Right ventricle myocardium inferior (tissue), 1 donor: ENCODE data around the gene ELOVL3. TPM values are rescaled to one million over a fixed set of nuclear protein-coding genes. Genes with fewer than 3 reads are reported as not detected.

ENCODE experiments used
- ATAC-seq: fragments of 200-7000 bp; cut with Tn5 transposase; one replicate; pipeline ENCODE4 v1.9.1; 2020; ENCODE audit warnings: mild to moderate bottlenecking, moderate library complexity
- DNase-seq: peaks from one replicate; pipeline ENCODE4 v3.0.0; 2021; ENCODE audit errors: missing footprints
- intact Hi-C: fragments of 100-400 bp; cut with DNase I; formaldehyde crosslinking; loops from one replicate; pipeline ENCODE4 v1.11.0; 2022
- total RNA-seq: library from RNA; stranded (reverse); fragmentation: NEBNext Ultra II Directional; extraction: Animal tissue kit (Norgen Biotek cat#: 25700); gene quantifications from one replicate; pipeline ENCODE4 v1.2.1, GENCODE V29; 2021
- donor health status: DM: no; HTN: yes; CAD: no; lungs with severe emphysema.

ELOVL3 gene
- total RNA-seq, 1 donor from 2014 or later = not detected

DNA sequence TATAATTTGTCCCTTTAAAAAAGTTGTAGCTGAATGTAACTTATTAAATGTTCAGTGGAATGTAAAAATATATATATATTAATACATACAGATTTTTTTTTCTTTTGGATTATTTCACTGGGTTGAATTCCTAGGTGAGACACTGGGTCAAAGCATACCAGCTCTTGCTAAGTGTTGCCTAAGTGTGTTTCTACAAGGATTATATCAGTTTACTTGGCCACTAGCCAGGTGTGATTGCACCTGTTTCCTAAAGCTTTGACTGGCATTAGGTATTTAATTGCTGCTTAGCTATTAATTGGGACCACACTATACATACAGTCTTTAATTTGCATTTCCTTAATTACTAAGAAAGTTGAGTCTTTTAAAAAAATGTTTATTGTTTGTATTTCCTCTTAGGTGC, 5.5 kb upstream of the ELOVL3 start:
- no peak for DNase-seq
- intact Hi-C loops = loop anchor here (10.0 kb wide), 1 partner anchor 374 kb away; no protein-coding TSS in a partner anchor
- no peak for ATAC-seq

GRCh38 chr10:102222797-102223196, 3.3 kb upstream of the ELOVL3 start:
- ATAC-seq (no peak), DNase-seq (no peak)
- intact Hi-C loops = loop anchor here (10.0 kb wide), 1 partner anchor 372 kb away; no protein-coding TSS in a partner anchor

- intact Hi-C loops = loop anchor here (5.0 to 10.0 kb wide), 3 partner anchors 59 to 368 kb away; no protein-coding TSS in a partner anchor
- no peak for DNase-seq
- no peak for ATAC-seq
These were observed 407 bp downstream of the ELOVL3 start for GRCh38 chr10:102226542-102226870.

GRCh38 chr10:102227050-102227449, 951 bp downstream of the ELOVL3 start:
- DNase-seq (no peak), ATAC-seq (no peak)
- intact Hi-C loops = loop anchor here (5.0 to 10.0 kb wide), 3 partner anchors 60 to 368 kb away; no protein-coding TSS in a partner anchor

- peak; percentile 47 for ATAC-seq
- intact Hi-C loops = loop anchor here (1.0 to 10.0 kb wide), 6 partner anchors 63 to 365 kb away; no protein-coding TSS in a partner anchor
- DNase-seq = peak; percentile 92
These were observed 3.7 kb downstream of the ELOVL3 start for GRCh38 chr10:102229810-102230263.

DNA sequence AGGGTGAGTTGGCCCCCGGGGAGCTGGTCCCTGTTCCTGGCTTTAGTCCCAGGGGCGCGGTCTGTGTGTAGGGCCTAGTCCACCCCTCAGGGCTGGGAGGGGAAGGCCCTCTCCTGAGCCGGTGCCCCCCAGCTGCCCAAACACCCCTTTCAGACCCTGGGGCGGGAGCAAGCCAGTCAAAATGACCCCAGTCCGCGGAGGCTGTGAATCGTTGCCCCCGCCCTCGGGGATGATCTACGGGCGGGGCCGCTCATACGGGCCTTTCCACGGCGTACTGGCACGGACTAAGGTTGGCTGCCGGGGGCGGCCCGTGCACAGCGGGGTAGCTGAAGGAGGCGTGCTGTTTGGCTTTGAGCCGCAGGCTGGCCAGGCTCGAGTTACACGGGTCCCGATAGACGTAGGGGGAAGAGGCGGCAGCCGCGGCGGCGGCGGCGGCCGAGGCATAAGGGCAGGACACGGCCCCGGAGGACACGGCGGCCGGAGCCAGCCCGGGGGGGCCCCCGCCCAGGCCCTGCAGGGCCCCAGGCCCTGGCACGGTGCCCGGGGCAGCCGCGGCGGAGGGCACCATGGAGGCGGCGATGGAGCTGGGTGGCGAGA, 4.3 kb downstream of the ELOVL3 start:
- ATAC-seq = peak; percentile 44
- intact Hi-C loops = loop anchor here (1.0 kb wide), 1 partner anchor 117 kb away; no protein-coding TSS in a partner anchor

DNA sequence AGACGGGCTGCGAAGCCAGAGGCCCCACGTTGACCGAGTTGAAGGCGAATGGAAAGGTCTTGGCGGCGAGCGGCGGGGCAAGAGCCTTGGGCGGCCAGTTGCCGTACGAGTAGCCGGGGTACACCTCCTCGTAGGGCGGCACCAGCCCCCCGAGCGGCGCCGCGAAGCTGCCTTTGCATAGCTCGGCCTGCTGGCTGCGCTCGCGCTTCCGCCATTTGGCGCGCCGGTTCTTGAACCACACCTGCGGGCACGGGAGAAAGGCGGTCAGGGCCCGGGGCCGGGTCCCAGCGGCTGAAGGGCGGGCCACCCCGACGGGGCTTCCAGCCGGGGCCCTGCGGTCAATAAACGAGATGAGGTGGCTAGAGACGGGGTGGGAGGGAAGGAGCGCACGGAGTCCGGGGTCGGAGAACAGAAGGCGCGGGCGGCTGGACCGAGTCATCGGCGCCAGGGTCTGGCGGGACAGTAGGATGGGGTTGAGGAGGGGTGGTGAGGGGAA, 4.8 kb downstream of the ELOVL3 start:
- DNase-seq (peak; percentile 81), ATAC-seq (no peak)
- intact Hi-C loops = loop anchor here (1.0 kb wide), 1 partner anchor 116 kb away; no protein-coding TSS in a partner anchor

More for the DNA sequence above, 4.3 kb downstream of the ELOVL3 start:
- no peak for DNase-seq

DNA sequence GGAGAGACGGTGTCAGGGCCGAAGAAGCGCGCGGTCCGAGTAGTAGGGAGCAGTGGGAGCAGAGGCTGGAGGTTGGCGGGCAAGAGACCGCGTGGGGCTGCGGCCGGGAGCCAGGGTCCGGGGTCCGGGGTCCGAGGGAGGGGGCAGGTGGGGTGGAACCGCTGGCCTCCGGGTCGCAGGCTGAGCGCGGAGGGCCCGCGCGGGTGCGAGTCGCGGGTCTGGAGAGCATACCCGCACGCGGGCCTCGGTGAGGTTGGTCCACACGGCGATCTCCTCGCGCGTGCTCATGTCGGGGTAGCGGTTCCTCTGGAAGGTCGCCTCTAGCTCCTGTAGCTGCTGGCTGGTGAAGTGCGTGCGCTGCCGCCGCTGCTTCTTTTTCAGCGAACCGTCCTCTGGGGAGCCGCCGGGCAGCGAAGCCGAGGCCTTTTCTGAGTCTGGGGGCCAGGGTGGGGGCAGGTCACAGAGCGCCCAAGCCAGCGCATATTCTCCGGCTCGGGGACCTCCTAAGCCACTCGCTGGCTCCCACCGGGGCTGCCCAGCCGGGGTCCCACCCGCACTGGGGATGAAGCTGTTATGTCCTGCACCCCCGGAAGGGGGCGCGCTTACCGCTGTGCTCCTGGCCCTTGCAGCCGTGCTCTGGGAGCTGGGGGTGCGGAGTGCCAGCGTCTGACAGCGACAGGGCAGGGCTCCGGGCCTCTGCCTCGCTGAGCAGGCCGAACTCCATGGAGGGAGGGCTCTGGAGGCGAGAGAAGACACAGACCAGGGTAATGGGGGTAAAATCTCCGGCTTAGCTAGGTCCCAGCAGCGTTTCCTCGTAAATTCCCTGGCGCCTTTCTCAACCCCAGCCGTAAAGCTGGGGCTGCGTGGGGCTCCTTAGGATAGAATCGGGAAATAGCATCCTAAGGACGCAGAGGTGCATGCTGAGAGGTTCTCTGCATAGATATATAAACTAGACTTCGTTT, 5.5 kb downstream of the ELOVL3 start:
- intact Hi-C loops = no loop called here
- DNase-seq (peak; percentile 84), ATAC-seq (peak; percentile 45)

DNA sequence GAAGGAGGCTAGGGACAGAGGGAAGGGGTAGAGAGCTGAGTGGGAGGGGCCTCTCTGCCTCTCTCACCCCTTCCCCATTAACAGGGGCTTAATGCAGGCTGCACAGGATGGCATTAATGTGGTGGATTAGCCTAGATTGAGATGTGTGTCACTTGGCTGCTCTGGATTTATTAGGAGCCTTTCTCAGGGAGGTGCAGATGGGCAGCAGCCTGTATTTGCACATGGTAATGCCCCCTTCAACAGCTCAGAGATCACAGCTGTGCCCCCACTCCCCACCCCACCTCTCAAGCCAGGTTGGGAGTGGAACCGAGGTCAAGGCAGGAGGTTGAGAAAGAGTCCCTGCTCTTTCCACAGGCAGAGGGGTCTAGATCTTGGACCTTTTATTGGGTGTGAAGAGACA, 7.9 kb downstream of the ELOVL3 start:
- no peak for ATAC-seq

GRCh38 chr10:102234888-102235597, 8.9 kb downstream of the ELOVL3 start:
- ATAC-seq = no peak
- DNase-seq = no peak
- intact Hi-C loops = no loop called here

More for the DNA sequence above, 7.9 kb downstream of the ELOVL3 start:
- intact Hi-C loops = no loop called here
- no peak for DNase-seq

- DNase-seq (no peak), ATAC-seq (no peak)
- intact Hi-C loops = no loop called here
These were observed 9.5 kb downstream of the ELOVL3 start for GRCh38 chr10:102235598-102235920.

- DNase-seq (no peak), ATAC-seq (no peak)
- intact Hi-C loops = no loop called here
These were observed 9.9 kb downstream of the ELOVL3 start for GRCh38 chr10:102236006-102236405.

DNA sequence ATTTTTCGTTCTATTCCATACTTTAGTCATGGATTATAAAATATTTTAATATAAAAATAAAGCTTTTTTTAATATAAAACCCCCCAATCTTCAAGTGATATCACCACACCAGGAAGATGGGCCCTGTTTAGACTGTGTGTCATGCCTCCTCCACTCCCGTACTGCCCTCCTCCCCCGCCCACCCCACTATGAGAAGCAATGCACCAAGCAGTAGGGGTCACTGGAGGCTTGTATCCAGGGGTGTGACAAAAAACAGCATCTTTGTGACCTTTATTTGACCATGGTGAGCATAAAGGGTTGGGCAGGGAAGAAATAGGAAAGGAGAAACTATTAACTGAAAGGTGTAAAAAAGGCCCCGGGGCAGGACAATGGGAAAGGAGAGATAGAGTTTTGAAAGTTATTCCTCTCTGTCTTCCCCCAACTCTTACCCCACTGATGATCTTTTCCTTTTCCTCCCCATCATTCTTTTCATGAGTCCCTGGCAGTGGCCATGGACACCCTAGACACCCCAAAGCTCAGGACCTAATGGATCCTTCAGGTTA, 11.7 kb downstream of the ELOVL3 start:
- intact Hi-C loops = no loop called here
- ATAC-seq (no peak), DNase-seq (no peak)

- intact Hi-C loops = no loop called here
- ATAC-seq (no peak), DNase-seq (peak; percentile 74)
These were observed 14.4 kb downstream of the ELOVL3 start for GRCh38 chr10:102240467-102241031.

- intact Hi-C loops = no loop called here
- no peak for ATAC-seq
- no peak for DNase-seq
These were observed 14.9 kb downstream of the ELOVL3 start for GRCh38 chr10:102241032-102241443.

DNA sequence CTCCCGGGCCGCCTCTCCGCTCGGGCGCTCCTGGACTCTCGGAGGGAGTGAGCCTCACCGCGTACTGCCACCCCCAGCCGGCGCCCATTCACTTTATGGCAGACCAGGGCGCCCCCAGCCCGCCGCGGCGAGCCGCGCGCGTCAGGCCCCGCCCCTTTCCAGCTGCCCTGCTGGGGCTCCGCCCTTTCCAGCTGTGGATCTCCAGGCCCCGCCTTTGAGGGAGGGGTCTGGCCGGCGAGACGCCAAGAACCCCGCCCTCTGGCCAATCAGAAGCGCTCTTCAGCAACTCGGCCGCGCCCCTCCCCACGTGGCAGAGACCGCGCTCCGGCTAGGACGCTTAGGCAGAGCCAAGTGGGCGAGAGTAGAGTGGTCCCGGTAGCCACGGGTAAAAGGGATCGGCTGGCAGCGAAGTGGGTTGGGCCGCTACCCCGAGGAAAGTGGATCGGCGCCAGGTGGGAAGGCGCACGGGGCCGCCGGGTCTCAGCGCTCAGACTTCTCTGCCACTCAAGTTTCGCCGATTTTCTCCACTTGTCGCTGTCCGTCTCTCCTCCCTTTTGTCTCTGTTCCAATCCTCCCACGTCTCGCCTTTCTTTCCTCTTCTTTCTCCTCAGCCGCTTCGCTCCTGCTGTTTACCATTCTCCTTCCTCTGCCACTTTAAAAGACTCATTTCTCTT, 15.5 kb downstream of the ELOVL3 start, which contains the start of gene PITX3:
PITX3 (minus strand) TSS at position 69 of the 674 bp plus-strand sequence. CDS start 9,432 bp downstream, outside the sequence.
- DNase-seq (peak; percentile 96), ATAC-seq (peak; percentile 83)
- intact Hi-C loops = no loop called here

GRCh38 chr10:102242118-102242485, 16.0 kb downstream of the ELOVL3 start:
- ATAC-seq (no peak), DNase-seq (no peak)
- intact Hi-C loops = no loop called here

GRCh38 chr10:102243309-102243708, 17.2 kb downstream of the ELOVL3 start:
- ATAC-seq (no peak), DNase-seq (no peak)
- intact Hi-C loops = no loop called here
